NCI-H146 (cell line): Measurements from ENCODE around the gene PXN.
"Not testable (repeated sequence)": the region's sequence is repeated elsewhere in the genome, so short reads cannot be mapped to it uniquely, and the experiment has no call there.

Source experiments
- DNase-seq: peaks from one replicate; lab custom pipeline; 2025; lab: John Stamatoyannopoulos, UW

PXN gene

GRCh38 chr12:120241561-120242274, 23.8 kb downstream of the PXN start:
- no peak for DNase-seq

- no peak for DNase-seq
These were observed 25.1 kb downstream of the PXN start for GRCh38 chr12:120240495-120240833.

GRCh38 chr12:120239776-120240494, 25.6 kb downstream of the PXN start:
- DNase-seq: no peak

GRCh38 chr12:120238839-120239445, 26.6 kb downstream of the PXN start:
- DNase-seq: no peak

- DNase-seq: no peak
These were observed 27.3 kb downstream of the PXN start for GRCh38 chr12:120238217-120238616.

GRCh38 chr12:120237360-120238171, 28.0 kb downstream of the PXN start:
- no peak for DNase-seq

- DNase-seq: not testable (repeated sequence)
These were observed 28.7 kb downstream of the PXN start for GRCh38 chr12:120236809-120237208.

- no peak for DNase-seq
These were observed 29.9 kb downstream of the PXN start for GRCh38 chr12:120235369-120236323.

GRCh38 chr12:120234643-120235368, 30.7 kb downstream of the PXN start:
- DNase-seq: peak; percentile 20

- peak; percentile 64 for DNase-seq
These were observed 34.1 kb downstream of the PXN start for GRCh38 chr12:120231316-120232011.

GRCh38 chr12:120230974-120231315, 34.6 kb downstream of the PXN start:
- no peak for DNase-seq

GRCh38 chr12:120230326-120230973, 35.1 kb downstream of the PXN start:
- DNase-seq: no peak

- no peak for DNase-seq
These were observed 35.8 kb downstream of the PXN start for GRCh38 chr12:120229487-120230325.

GRCh38 chr12:120229071-120229486, 36.5 kb downstream of the PXN start:
- no peak for DNase-seq

- DNase-seq: peak; percentile 81
These were observed 37.0 kb downstream of the PXN start for GRCh38 chr12:120228291-120229070.

GRCh38 chr12:120228041-120228290, 37.6 kb downstream of the PXN start:
- DNase-seq: no peak

- DNase-seq: peak; percentile 58
These were observed 38.1 kb downstream of the PXN start for GRCh38 chr12:120227233-120228040.
